SK-N-SH (cell line): Measurements from ENCODE around the gene CRTC1. TPM values are rescaled to one million over a fixed set of nuclear protein-coding genes. Genes with fewer than 3 reads are reported as not detected.

Experiments
- CTCF ChIA-PET: fragments of 300-600, 350-600 bp; formaldehyde crosslinking; extraction: SDS; loops from one replicate; lab custom pipeline; 2021; lab: Yijun Ruan, JAX
- POLR2A ChIA-PET: fragments of 350-600 bp; sonication (Branson Sonifier 250); formaldehyde crosslinking; extraction: SDS; loops from one replicate; lab custom pipeline; 2020; ENCODE audit warnings: antibody characterized with exemption, inconsistent platforms; lab: Yijun Ruan, JAX
- DNase-seq: peaks from one replicate; pipeline ENCODE4 v3.0.0; 2012
- H2AFZ ChIP-seq: fragments of 200-600 bp; sonication (generic); 2 replicates; pipeline ENCODE4 v1.8.1; 2016; ENCODE audit warnings: antibody characterized with exemption, mild to moderate bottlenecking, low read depth
- H3F3A ChIP-seq: fragments of 200-600 bp; sonication (generic); replicated peaks from 2 replicates; pipeline ENCODE3; 2016; ENCODE audit warnings: antibody characterized with exemption, mild to moderate bottlenecking; ENCODE audit not compliant: insufficient read depth
- H3K27ac ChIP-seq, 2 experiments: fragments of 200-500 bp in 1 of 2; fragments of 200-600 bp in 1 of 2; sonication (Bioruptor generic) in 1 of 2; sonication (generic), shearing (Covaris generic) in 1 of 2; 2 replicates each; pipeline versions ENCODE4 v1.5.1 to v1.6.1; 2014 to 2016; ENCODE audit warnings: low read depth in 2 of 2, inconsistent platforms in 1 of 2, low read length in 1 of 2, mild to moderate bottlenecking in 1 of 2, mixed read lengths in 1 of 2
- H3K27me3 ChIP-seq: fragments of 200-600 bp; sonication (generic), shearing (Covaris generic); 2 replicates; pipeline ENCODE4 v1.6.1; 2016; ENCODE audit warnings: mixed run types; ENCODE audit not compliant: insufficient read depth
- H3K36me3 ChIP-seq, 2 experiments: fragments of 200-500 bp in 1 of 2; fragments of 200-600 bp in 1 of 2; sonication (Bioruptor generic) in 1 of 2; sonication (generic) in 1 of 2; replicated peaks in 1 of 2; 2 replicates each; pipeline versions ENCODE3 to v1.5.1; 2014 to 2016; ENCODE audit warnings: low read length in 1 of 2, mild to moderate bottlenecking in 1 of 2; ENCODE audit not compliant: insufficient read depth in 2 of 2, control insufficient read depth in 1 of 2
- H3K4me1 ChIP-seq, 2 experiments: fragments of 200-500 bp in 1 of 2; fragments of 200-600 bp in 1 of 2; sonication (Bioruptor generic) in 1 of 2; sonication (generic), shearing (Covaris generic) in 1 of 2; 2 replicates each; pipeline versions ENCODE4 v1.5.1 to v1.6.1; 2014 to 2016; ENCODE audit warnings: low read depth in 1 of 2, low read length in 1 of 2, mixed run types in 1 of 2; ENCODE audit not compliant: insufficient read depth in 2 of 2, control insufficient read depth in 1 of 2
- H3K4me2 ChIP-seq: fragments of 200-600 bp; sonication (generic), shearing (Covaris generic); 2 replicates; pipeline ENCODE4 v1.6.1; 2017; ENCODE audit warnings: mixed run types
- H3K4me3 ChIP-seq, 2 experiments: fragments of 200-500 bp in 1 of 2; fragments of 200-600 bp in 1 of 2; sonication (Bioruptor generic) in 1 of 2; sonication (generic), shearing (Covaris generic) in 1 of 2; 2 replicates each; pipeline versions ENCODE4 v1.5.1 to v1.8.1; 2014 to 2016; ENCODE audit warnings: low read depth in 2 of 2, inconsistent platforms in 1 of 2, low read length in 1 of 2, mild to moderate bottlenecking in 1 of 2, mixed read lengths in 1 of 2, moderate library complexity in 1 of 2
- H3K79me2 ChIP-seq: fragments of 200-600 bp; sonication (generic); 2 replicates; pipeline ENCODE4 v1.8.1; 2017; ENCODE audit warnings: mild to moderate bottlenecking; ENCODE audit not compliant: insufficient read depth
- H3K9ac ChIP-seq: fragments of 200-600 bp; sonication (generic); 2 replicates; pipeline ENCODE4 v1.6.1; 2017; ENCODE audit warnings: mixed run types
- H3K9me2 ChIP-seq: fragments of 200-600 bp; sonication (generic); 2 replicates; pipeline ENCODE4 v1.6.1; 2017; ENCODE audit warnings: mixed run types
- H3K9me3 ChIP-seq: fragments of 200-600 bp; sonication (generic); 2 replicates; pipeline ENCODE4 v1.6.1; 2017; ENCODE audit warnings: mixed run types, mild to moderate bottlenecking, moderate library complexity
- H4K20me1 ChIP-seq: fragments of 200-600 bp; sonication (generic); 2 replicates; pipeline ENCODE4 v1.6.1; 2017; ENCODE audit warnings: mild to moderate bottlenecking, mixed run types; ENCODE audit not compliant: insufficient read depth
- CHD2 ChIP-seq: fragments of 150-350 bp; IDR thresholded peaks from 2 replicates; pipeline ENCODE4 v1.6.1; 2018; ENCODE audit warnings: low read length; ENCODE audit not compliant: partially characterized antibody
- ELF1 ChIP-seq: IDR thresholded peaks from 2 replicates; pipeline ENCODE4 v1.4.0; 2012
- EP300 ChIP-seq, 2 experiments: IDR thresholded peaks; 2 replicates each; pipeline versions ENCODE4 v1.4.0 to v1.6.1; 2012; ENCODE audit warnings: borderline replicate concordance in 1 of 2, low read depth in 1 of 2, low read length in 1 of 2
- FOXJ3 ChIP-seq: sonication (generic); formaldehyde crosslinking; IDR thresholded peaks from 2 replicates; pipeline ENCODE4 v1.5.1; 2020; ENCODE audit warnings: mild to moderate bottlenecking, missing genetic modification reagents
- GABPA ChIP-seq: IDR thresholded peaks from 2 replicates; pipeline ENCODE4 v1.4.0; 2012; ENCODE audit warnings: low read depth, mild to moderate bottlenecking
- GATA2 ChIP-seq: sonication (generic); formaldehyde crosslinking; IDR thresholded peaks from 2 replicates; pipeline ENCODE4 v1.5.0; 2020; ENCODE audit warnings: mild to moderate bottlenecking, missing genetic modification reagents
- IRF3 ChIP-seq: fragments of 150-350 bp; IDR thresholded peaks from 2 replicates; pipeline ENCODE4 v1.6.1; 2016; ENCODE audit warnings: mild to moderate bottlenecking, low read depth, low read length
- MEF2A ChIP-seq: IDR thresholded peaks from 2 replicates; pipeline ENCODE4 v1.4.0; 2012; ENCODE audit warnings: low read depth, borderline replicate concordance
- MXI1 ChIP-seq: IDR thresholded peaks from 2 replicates; pipeline ENCODE4 v1.6.1; 2012; ENCODE audit warnings: mild to moderate bottlenecking, low read depth, low read length, improper control_type of control experiment
- NFIC ChIP-seq: IDR thresholded peaks from 2 replicates; pipeline ENCODE4 v1.4.0; 2012; ENCODE audit warnings: borderline replicate concordance
- NRF1 ChIP-seq: IDR thresholded peaks from 2 replicates; pipeline ENCODE4 v1.6.1; 2012; ENCODE audit warnings: low read depth, mild to moderate bottlenecking, low read length
- POLR2AphosphoS5 ChIP-seq: IDR thresholded peaks from 2 replicates; pipeline ENCODE4 v1.6.1; 2012; ENCODE audit warnings: low read depth, low read length
- RCOR1 ChIP-seq: fragments of 150-350 bp; IDR thresholded peaks from 2 replicates; pipeline ENCODE4 v1.6.1; 2017; ENCODE audit warnings: antibody characterized with exemption, low read length
- SIN3A ChIP-seq: IDR thresholded peaks from 2 replicates; pipeline ENCODE4 v1.6.1; 2012; ENCODE audit warnings: low read depth, mild to moderate bottlenecking, low read length, moderate library complexity, borderline replicate concordance
- SMC3 ChIP-seq: IDR thresholded peaks from 2 replicates; pipeline ENCODE4 v1.6.1; 2012; ENCODE audit warnings: low read depth, low read length, improper control_type of control experiment
- YY1 ChIP-seq: IDR thresholded peaks from 2 replicates; pipeline ENCODE4 v1.4.0; 2012; ENCODE audit warnings: low read depth, mild to moderate bottlenecking
- WGBS: methylation state at CpG from one replicate; pipeline ENCODE4 v1.1.6; 2017; ENCODE audit warnings: low lambda C conversion rate; 5-methylcytosine and 5-hydroxymethylcytosine counted together
- polyA plus RNA-seq, 3 experiments: library from polyadenylated mRNA; depleted of rRNA; stranded (reverse); fragments of >200 nt; gene quantifications; 2 replicates each; pipeline ENCODE4 v1.2.3, GENCODE V29; 2012
- TF ChIP-seq, protein P1 (sequence below): fragments of 200-600 bp; sonication (generic); IDR thresholded peaks from 2 replicates; pipeline ENCODE4 v1.6.1; 2017; ENCODE audit warnings: antibody characterized with exemption, mild to moderate bottlenecking, moderate library complexity
- TF ChIP-seq, protein P2 (sequence below): IDR thresholded peaks from 2 replicates; pipeline ENCODE4 v1.4.0; 2012; ENCODE audit warnings: low read depth, borderline replicate concordance

Gene CRTC1
- polyA plus RNA-seq, 1 of the 3 experiments (the other 2 are of a cell fraction) = 5.0 TPM

- peaks cover 16% of the 10 kb centered on the region for H3F3A ChIP-seq
- H3K4me3 ChIP-seq = no peak overlapping the region
- H3K9me3 ChIP-seq = no peaks in the 10 kb centered on the region
- H3K36me3 ChIP-seq = no peaks in the 10 kb centered on the region
- H3K4me1 ChIP-seq = peaks cover 12 to 25% of the 10 kb centered on the region in 2 experiments; a peak in 2 of 4 replicates
- no peak for DNase-seq
- no peaks in the 10 kb centered on the region for H3K27me3 ChIP-seq
- H3K9me2 ChIP-seq = no peaks in the 10 kb centered on the region
- no peak for TF ChIP-seq IRF3
- TF ChIP-seq SMC3 = no peak
- no peak for TF ChIP-seq MXI1
- TF ChIP-seq NFIC = no peak
- TF ChIP-seq SIN3A = no peak
- TF ChIP-seq RCOR1 = no peak
- no peak for TF ChIP-seq YY1
- no peak for TF ChIP-seq FOXJ3 (CRISPR knock-in tag)
- no peak for TF ChIP-seq EP300 (IDR thresholded peaks at IDR 0.05; ENCODE audit: borderline replicate concordance in 1 of 2, low read depth in 1 of 2, low read length in 1 of 2)
- no peak for TF ChIP-seq ELF1
- TF ChIP-seq, protein P1, sequence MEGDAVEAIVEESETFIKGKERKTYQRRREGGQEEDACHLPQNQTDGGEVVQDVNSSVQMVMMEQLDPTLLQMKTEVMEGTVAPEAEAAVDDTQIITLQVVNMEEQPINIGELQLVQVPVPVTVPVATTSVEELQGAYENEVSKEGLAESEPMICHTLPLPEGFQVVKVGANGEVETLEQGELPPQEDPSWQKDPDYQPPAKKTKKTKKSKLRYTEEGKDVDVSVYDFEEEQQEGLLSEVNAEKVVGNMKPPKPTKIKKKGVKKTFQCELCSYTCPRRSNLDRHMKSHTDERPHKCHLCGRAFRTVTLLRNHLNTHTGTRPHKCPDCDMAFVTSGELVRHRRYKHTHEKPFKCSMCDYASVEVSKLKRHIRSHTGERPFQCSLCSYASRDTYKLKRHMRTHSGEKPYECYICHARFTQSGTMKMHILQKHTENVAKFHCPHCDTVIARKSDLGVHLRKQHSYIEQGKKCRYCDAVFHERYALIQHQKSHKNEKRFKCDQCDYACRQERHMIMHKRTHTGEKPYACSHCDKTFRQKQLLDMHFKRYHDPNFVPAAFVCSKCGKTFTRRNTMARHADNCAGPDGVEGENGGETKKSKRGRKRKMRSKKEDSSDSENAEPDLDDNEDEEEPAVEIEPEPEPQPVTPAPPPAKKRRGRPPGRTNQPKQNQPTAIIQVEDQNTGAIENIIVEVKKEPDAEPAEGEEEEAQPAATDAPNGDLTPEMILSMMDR = no peak
- no peak for TF ChIP-seq MEF2A
- H3K27ac ChIP-seq = no peak overlapping the region
- WGBS = 94% methylated on average over 7 of the region's 7 CpGs
- H4K20me1 ChIP-seq = peaks cover 36% of the 10 kb centered on the region
- H2AFZ ChIP-seq = no peak overlapping the region
- POLR2A ChIA-PET = no interaction called here
- H3K9ac ChIP-seq = no peak overlapping the region
- CTCF ChIA-PET = interaction anchor here (1.3 kb wide), 1 partner anchor 111 kb away, joined by 3 read pairs; no protein-coding TSS in a partner anchor
- peaks cover 45% of the 10 kb centered on the region for H3K79me2 ChIP-seq
- H3K4me2 ChIP-seq = no peak overlapping the region
Observed at GRCh38 chr19:18704971-18705370, 21.5 kb downstream of the CRTC1 start.

DNA sequence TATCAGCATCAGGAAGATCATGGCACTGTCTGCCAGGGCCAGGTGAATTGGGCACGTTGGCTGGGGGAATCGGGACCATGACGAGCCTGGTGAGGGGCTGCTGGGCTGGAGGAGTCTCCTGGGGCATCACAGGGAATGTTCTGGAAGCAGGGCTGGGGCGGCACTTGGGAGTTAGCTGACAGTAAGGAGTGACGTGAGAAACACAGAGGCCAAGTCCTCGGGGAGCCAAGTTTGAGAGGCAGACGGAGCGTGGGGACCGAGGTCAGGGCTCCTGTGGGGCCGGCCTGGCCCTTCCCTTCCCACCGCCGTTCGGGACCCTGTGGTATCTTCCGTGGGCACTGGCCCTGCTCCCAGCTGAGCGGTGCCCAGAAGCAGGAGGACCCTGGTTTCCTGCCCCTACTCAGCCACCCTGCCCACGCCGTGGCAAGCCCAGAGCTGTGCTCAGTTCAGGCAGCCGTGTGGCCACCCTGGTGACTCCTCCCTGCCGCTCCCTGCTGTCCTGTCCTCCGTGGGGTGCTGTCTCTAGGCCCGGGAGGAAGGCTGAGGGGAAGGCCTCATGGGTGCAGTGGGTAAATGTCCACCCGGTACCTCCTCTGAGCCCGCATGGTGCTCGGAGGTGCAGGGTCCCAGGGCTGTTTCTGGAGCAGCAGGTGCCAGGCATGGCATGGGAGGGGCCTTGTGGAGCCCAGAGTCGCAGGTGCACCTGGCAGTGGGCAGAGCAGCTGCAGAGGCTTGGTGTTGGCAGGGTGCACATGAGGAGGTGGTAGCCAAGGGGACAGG lies 25.2 kb downstream of the CRTC1 start:
- Histone ChIP-seq H3K79me2 (peaks cover 28% of the 10 kb centered on the region), H3K36me3 (no peaks in the 10 kb centered on the region), H3K9ac (no peak overlapping the region), H3K9me2 (no peaks in the 10 kb centered on the region), H2AFZ (no peak overlapping the region), H3K4me3 (no peak overlapping the region), H3K27ac (no peak overlapping the region), H3K4me1 (peaks cover 0 to 25% of the 10 kb centered on the region in 2 experiments; a peak in 1 of 4 replicates), H3K4me2 (no peak overlapping the region), H3K9me3 (no peaks in the 10 kb centered on the region), H3F3A (peaks cover 8% of the 10 kb centered on the region), H3K27me3 (no peaks in the 10 kb centered on the region), H4K20me1 (peaks cover 33% of the 10 kb centered on the region)
- ChIA-PET CTCF (interaction anchor here (1.0 kb wide), 1 partner anchor 114 kb away, joined by 3 read pairs; no protein-coding TSS in a partner anchor), POLR2A (no interaction called here)
- DNase-seq = peak; percentile 22
- no peak for TF ChIP-seq POLR2AphosphoS5
- no peak for TF ChIP-seq MXI1
- TF ChIP-seq EP300 (IDR thresholded peaks at IDR 0.05; ENCODE audit: borderline replicate concordance in 1 of 2, low read depth in 1 of 2, low read length in 1 of 2) = no peak
- no peak for TF ChIP-seq FOXJ3 (CRISPR knock-in tag)
- no peak for TF ChIP-seq GABPA
- TF ChIP-seq YY1 = no peak
- TF ChIP-seq NRF1 = no peak
- TF ChIP-seq GATA2 (CRISPR knock-in tag) = no peak
- TF ChIP-seq, protein P2, sequence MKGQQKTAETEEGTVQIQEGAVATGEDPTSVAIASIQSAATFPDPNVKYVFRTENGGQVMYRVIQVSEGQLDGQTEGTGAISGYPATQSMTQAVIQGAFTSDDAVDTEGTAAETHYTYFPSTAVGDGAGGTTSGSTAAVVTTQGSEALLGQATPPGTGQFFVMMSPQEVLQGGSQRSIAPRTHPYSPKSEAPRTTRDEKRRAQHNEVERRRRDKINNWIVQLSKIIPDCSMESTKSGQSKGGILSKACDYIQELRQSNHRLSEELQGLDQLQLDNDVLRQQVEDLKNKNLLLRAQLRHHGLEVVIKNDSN = no peak
- TF ChIP-seq CHD2 = no peak
- WGBS = 87% methylated on average over 10 of the region's 25 CpGs
